AG04449 (cell line): Measurements from ENCODE around the gene FRYL.
A peak's percentile ranks its signal among the peaks of the same experiment; 100 is the strongest.

Source experiments
- CTCF ChIA-PET: fragments of 350-600 bp; formaldehyde crosslinking; extraction: SDS; loops from one replicate; lab custom pipeline; 2021; ENCODE audit warnings: antibody characterized with exemption; lab: Yijun Ruan, JAX
- POLR2A ChIA-PET: fragments of 400-600, 350-600 bp; formaldehyde crosslinking; extraction: SDS; loops from one replicate; lab custom pipeline; 2020; ENCODE audit warnings: antibody characterized with exemption, inconsistent platforms; lab: Yijun Ruan, JAX
- DNase-seq: peaks from one replicate; pipeline ENCODE4 v3.0.0-alpha.2; 2010; ENCODE audit warnings: low read depth, low spot score
- H3K4me3 ChIP-seq: 2 replicates; pipeline ENCODE4 v1.5.1; 2011; ENCODE audit warnings: low read depth, mild to moderate bottlenecking, control low read depth, low read length
- TF ChIP-seq, protein P1 (sequence below): IDR thresholded peaks from one replicate; pipeline ENCODE4 v1.5.1; 2011; ENCODE audit warnings: mild to moderate bottlenecking, moderate library complexity, low read length, control low read depth, inconsistent platforms; ENCODE audit not compliant: insufficient read depth; ENCODE audit errors: missing control alignments

FRYL gene

DNA sequence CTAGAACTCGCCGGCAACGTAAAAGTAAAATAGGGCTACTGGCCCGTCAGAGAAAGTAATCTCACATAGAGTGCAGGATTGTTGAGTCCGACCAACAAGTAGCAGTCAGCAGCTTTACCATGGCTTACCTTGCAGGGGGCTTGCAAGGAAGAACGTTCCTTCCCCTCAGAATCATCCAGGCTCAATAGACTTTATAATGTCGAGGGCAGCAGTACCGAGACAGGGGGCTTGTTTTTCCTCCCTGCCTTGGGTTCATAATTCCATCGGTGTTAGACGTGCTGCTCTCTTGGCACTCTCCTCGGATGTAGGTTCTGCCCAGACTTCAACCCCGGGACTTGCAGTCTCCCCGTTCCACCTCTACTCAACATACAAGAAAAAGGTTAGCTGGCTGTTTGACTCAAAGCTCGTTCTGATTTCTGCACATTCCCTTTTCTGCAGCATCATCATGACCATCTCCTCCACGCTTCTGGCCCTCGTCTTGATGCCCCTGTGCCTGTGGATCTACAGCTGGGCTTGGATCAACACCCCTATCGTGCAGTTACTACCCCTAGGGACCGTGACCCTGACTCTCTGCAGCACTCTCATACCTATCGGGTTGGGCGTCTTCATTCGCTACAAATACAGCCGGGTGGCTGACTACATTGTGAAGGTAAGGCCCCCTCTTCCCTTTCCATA lies 295.4 kb downstream of the FRYL start:
- TF ChIP-seq, protein P1, sequence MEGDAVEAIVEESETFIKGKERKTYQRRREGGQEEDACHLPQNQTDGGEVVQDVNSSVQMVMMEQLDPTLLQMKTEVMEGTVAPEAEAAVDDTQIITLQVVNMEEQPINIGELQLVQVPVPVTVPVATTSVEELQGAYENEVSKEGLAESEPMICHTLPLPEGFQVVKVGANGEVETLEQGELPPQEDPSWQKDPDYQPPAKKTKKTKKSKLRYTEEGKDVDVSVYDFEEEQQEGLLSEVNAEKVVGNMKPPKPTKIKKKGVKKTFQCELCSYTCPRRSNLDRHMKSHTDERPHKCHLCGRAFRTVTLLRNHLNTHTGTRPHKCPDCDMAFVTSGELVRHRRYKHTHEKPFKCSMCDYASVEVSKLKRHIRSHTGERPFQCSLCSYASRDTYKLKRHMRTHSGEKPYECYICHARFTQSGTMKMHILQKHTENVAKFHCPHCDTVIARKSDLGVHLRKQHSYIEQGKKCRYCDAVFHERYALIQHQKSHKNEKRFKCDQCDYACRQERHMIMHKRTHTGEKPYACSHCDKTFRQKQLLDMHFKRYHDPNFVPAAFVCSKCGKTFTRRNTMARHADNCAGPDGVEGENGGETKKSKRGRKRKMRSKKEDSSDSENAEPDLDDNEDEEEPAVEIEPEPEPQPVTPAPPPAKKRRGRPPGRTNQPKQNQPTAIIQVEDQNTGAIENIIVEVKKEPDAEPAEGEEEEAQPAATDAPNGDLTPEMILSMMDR: no peak
- ChIA-PET POLR2A (no interaction called here), CTCF (interaction anchor here (1.0 kb wide), 1 partner anchor 8 kb away, joined by 3 read pairs; no protein-coding TSS in a partner anchor)
- DNase-seq: no peak
- no peak overlapping the region for H3K4me3 ChIP-seq

DNA sequence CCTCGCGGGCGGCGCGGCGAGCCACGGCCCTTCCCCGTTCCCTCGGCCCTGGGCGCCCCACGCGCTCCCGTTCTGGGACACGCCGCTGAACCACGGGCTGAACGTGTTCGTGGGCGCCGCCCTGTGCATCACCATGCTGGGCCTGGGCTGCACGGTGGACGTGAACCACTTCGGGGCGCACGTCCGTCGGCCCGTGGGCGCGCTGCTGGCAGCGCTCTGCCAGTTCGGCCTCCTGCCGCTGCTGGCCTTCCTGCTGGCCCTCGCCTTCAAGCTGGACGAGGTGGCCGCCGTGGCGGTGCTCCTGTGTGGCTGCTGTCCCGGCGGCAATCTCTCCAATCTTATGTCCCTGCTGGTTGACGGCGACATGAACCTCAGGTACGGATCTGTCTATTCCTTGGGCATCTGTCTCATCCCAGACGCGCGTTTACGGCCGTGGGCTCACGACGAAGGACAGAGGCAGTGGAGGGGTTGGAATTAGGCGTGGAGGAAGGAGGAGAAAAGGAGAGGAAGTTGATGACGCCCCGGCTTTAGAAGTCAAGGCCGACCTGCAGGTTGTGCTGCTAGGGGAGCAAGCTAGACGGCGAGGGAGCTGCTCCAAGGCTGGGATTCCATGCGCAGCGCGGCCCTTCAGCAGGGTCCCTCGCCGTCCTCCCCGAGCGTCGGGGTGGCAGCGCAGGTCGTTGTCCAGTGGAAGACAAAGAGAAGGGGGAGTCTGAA lies 296.1 kb downstream of the FRYL start:
- POLR2A ChIA-PET: no interaction called here
- no peak for DNase-seq
- no peak overlapping the region for H3K4me3 ChIP-seq
- CTCF ChIA-PET: no interaction called here
- TF ChIP-seq, protein P1: no peak

DNA sequence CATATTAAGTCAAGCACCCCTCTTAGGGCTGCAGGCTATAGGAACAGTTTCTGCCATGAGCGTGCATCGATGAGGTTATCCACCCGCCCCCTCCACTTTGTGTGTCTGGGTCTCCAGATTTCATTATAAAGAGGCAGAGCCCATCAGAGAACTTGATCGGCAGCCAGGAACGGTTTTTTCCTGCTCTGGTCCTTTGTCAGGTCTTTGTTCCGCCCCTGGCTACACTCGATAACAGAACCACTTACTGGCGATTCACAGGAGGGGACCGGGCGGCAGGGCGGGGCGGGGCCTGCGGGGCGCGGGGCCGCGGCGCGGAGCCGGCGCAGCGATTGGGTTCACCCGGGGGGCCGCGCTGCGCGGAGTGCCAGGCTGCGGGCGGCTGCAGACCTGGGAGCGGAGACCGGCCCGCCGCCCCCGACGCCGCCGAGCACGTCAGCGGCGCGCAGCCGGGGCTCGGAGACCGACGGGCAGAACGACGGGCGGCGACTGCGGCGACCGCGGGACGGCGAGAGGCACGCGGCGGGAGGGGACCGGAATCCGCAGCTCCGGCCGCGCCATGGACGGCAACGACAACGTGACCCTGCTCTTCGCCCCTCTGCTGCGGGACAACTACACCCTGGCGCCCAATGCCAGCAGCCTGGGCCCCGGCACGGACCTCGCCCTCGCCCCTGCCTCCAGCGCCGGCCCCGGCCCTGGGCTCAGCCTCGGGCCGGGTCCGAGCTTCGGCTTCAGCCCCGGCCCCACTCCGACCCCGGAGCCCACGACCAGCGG lies 296.9 kb downstream of the FRYL start, which contains the start of gene SLC10A4:
SLC10A4 (plus strand) TSS at position 338 of the 771 bp plus-strand sequence; CDS start at position 557, 219 bp downstream.
- H3K4me3 ChIP-seq: peak within 1 kb of the TSS; percentile 6

DNA sequence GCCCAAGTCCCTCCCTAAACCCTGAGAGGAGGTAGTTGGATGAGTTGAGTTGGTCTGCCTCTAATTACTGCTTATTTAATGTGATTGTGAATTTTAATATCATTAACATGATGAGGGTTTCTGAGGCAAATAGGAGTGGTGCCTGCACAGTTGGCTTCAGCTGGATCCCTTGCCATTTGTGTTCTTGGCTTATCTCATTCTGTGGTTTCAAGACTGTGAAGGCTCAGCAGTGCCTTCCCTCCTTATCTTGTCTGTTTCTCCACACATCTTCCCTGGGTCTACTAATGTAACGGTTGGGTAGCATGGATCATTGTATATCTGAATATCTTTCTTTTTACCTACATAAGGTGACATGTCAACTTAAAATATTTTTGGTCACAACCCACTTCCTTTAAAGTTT lies 298.5 kb downstream of the FRYL start:
- DNase-seq: no peak
- POLR2A ChIA-PET: no interaction called here
- CTCF ChIA-PET: no interaction called here
- TF ChIP-seq, protein P1: no peak
- no peak overlapping the region for H3K4me3 ChIP-seq

More for the DNA sequence above, 296.9 kb downstream of the FRYL start, which contains the start of gene SLC10A4:
- POLR2A ChIA-PET: no interaction called here
- TF ChIP-seq, protein P1: no peak
- DNase-seq: no peak
- CTCF ChIA-PET: no interaction called here

DNA sequence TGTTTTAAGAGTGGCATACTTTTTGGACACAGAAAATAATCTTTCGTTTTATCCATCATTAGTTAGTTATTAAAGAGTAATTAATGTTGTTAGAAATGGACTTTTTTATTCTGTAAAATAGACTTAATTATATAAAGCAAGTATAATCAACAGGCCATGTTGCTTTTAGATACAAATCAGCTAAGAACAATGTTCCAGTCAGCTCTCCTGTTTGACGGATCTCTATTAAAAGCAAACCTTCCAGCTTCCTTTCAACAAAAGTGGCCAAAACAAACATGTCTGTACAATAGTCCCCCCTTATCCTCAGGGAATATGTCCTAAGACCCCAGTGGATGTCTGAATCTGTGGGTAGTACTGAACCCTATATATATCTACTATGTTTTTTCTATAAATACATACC lies 301.8 kb downstream of the FRYL start:
- CTCF ChIA-PET: no interaction called here
- TF ChIP-seq, protein P1: no peak
- POLR2A ChIA-PET: no interaction called here
- DNase-seq: no peak
- no peak overlapping the region for H3K4me3 ChIP-seq
